CD4-positive, alpha-beta T cell treated with Interleukin-4 for 1 hour (primary cell): ENCODE data around the gene CLMP.
"Not testable (repeated sequence)": the region's sequence is repeated elsewhere in the genome, so short reads cannot be mapped to it uniquely, and the experiment has no call there.

Experiments used
- DNase-seq, 2 donors: peaks; one replicate each; pipeline ENCODE4 v3.0.0-alpha.2; 2020 to 2022

The CLMP gene

GRCh38 chr11:123132034-123132766 is 62.8 kb downstream of the CLMP start:
- not testable (repeated sequence) for DNase-seq

- DNase-seq: no peak
Measured at GRCh38 chr11:123129920-123130319, 65.1 kb downstream of the CLMP start.

GRCh38 chr11:123125169-123125568 is 69.9 kb downstream of the CLMP start:
- DNase-seq: no peak

GRCh38 chr11:123122852-123123251 is 72.2 kb downstream of the CLMP start:
- no peak for DNase-seq

DNA sequence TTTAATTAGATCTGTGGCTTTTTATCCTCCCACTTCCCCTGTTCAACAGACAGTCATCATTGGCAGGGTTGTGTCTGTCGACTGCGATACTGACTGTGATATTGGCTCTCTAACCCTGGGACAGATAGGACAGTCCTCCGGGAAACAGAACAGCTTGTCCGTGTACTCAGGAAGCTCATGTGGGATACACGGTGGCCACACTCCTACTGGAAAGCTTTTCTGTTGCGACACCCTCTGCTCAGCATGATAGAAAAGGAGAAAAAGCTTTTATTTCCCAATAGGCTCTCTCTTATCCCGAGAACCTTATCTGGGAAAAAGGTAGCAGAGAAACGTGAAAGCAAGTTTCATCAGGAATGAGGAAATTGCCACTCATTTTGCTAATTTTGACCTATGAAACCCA is 72.7 kb downstream of the CLMP start:
- DNase-seq: no peak

DNA sequence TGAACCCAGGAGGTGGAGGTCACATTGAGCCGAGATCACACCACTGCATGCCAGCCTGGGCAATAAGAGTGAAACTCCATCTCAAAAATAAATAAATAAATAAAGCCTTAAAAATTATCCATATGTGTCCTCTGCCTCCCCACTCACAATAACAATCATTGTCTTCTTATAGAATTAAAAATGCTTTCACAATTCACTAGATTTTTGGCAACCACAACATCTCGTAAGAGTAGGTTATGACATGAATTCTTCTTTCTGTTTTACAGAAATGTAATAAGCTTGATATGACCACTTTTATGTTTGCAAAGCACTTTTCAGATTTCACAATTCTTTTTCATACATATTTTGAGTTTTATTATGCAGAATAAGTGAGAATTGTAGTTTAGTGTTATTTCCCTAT is 78.6 kb downstream of the CLMP start:
- no peak for DNase-seq

GRCh38 chr11:123111465-123111864 is 83.6 kb downstream of the CLMP start:
- peak in 1 of 2 donors; percentile 71 for DNase-seq

DNA sequence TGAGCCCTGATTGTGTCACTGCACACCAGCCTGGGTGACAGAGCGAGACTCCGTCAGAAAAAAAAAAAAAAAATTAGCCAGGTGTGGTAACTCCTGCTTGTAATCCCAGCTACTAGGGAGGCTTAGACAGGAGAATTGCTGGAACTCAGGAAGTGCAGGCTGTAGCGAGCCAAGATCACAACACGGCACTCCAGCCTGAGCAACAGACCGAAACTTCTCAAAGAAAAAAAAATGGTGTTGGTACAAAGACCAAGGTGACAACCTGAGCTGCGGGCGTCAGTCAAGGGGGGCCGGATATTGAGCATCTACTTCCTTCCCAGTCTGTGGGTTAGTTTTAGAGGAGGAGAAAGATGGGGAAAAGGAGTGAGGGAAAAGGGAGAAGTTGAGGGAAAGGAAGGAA is 84.7 kb downstream of the CLMP start:
- peak in 1 of 2 donors; percentile 2 for DNase-seq

DNA sequence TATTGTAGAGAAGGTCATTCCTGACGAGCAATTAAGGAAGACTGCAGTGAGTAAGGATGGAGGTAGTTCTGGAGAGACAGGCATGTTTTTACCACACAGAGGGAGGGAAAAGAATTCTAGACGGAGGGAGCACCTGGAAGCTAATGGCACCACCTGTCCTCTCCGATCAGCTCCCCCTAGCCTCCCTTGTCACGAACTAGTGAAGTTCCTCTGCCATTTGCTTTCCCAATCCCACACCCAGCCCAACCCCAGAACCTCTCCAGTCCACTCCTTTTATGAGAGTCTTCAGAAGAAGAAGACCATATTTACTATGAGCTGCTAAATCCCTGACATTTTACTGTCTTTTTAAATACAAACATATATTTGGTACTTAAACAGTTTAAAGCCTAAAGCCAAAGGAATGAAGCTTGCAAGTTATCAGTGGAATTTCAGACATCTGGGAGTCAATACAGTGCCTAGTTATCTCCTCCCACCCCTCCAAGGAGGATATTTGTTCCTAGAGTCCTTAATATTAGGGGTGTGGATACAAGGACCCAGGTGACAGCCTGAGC is 87.0 kb downstream of the CLMP start:
- DNase-seq: no peak

DNA sequence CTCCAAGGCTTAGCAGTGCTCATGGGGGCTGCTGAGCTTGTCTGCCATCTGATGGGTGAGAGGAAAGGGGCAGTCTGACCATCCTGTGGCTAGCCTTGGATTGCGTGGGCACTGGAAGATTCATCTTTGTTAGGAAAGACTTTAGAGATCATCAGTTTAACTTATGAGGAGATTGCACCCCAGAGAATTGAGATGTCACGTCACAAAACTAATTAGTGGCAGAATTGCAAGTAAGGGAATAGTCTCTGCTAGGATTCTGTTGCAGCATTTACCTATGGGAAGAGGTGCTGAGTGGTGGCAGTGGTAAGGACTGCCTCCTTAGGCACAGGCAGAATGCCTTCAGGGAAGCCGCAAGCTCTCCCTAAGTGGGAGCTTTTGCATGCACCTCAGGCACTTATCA is 90.4 kb downstream of the CLMP start:
- DNase-seq: no peak

GRCh38 chr11:123103326-123103980 is 91.6 kb downstream of the CLMP start:
- peak; percentile 38 to 73 for DNase-seq

GRCh38 chr11:123100379-123101085 is 94.5 kb downstream of the CLMP start:
- no peak for DNase-seq

DNA sequence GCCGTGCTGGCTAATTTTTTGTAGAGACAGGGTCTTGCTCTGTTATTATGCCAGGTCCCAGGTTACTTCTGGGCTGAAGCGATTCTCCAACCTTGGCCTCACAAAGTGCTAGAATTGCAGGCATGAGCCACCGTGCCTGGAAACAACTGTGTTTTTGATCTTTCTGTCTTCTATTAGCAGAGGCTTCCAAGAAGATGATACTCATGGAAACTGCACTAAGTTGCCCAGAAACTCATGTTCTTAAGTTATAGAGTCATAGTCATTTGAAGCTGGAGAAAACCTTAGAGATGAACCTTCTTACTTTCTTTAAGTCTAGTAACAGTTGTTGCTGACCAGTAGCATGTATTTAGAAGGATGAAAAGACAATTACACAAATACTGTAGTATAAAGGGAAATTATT is 96.1 kb downstream of the CLMP start:
- DNase-seq: no peak

DNA sequence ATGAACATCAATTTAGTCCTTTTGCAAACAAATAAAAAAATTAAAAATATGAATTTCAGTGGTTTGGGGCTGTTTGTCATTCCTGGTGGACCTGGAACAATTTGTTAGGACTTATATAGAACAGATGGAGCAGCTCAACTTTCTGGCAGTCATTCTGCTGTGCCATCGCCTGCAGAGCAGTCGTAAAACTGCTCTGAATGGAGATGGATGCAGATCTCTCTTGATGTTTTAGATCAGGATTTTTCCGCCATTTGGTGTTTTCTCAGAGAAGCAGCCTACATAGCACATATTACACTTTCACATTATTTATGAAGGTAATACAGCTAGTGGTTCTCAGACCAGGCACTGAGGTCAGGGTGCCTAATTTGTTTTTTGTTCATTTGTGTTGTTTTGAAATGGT is 101.3 kb downstream of the CLMP start:
- no peak for DNase-seq

GRCh38 chr11:123091506-123091905 is 103.5 kb downstream of the CLMP start:
- no peak for DNase-seq

GRCh38 chr11:123090168-123090567 is 104.9 kb downstream of the CLMP start:
- not testable (repeated sequence) for DNase-seq

DNA sequence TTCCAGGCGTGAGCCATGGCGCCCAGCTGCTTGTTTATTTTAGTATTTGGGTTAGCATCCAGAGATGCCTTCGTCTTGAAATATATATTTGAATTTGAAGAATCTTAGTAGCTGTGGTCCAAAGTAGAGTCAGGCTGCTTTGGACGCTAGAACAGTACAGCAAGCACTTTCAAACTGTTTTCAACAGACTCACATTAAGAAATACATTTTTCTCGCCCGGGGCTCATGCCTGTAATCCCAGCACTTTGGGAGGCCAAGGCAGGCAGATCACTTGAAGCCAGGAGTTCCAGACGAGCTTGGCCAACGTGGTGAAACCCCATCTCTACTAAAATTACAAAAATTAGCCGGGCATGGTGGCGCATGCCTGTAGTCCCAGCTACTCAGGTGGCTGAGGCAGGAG is 106.2 kb downstream of the CLMP start:
- DNase-seq: not testable (repeated sequence)

DNA sequence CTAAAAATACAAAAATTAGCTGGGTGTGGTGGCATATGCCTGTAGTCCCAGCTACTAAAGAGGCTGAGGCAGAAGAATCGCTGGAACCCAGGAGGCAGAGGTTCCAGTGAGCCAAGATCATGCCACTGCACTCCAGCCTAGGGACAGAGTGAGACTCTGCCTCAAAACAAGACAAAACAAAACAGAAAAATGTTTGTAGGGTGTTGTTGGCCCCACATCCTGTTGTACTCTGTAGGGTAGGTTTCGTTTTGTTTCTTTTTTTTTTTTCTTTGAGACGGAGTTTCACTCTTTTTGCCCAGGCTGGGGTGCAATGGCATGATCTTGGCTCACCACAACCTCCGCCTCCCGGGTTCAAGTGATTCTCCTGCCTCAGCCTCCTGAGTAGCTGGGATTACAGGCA is 107.4 kb downstream of the CLMP start:
- DNase-seq: peak; percentile 46 to 74

DNA sequence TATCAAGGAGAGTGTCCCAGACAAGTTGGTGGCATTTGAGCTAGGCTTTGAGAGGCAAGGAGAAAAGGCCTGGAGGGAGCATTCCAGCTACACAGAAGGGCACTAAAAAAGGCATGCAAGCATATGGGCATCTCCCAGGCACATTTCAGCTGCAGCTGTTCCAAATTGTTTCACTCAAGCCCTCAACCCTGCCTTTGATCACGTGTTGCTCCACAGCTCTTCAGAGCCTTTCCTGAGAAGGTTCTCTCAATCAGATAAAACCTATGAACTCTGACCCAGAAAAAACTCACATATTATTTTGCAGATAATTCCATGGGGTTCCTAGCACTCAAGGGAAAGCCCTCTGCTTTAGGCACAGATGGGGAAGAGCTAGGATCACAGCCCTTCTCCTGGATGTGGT is 108.7 kb downstream of the CLMP start:
- DNase-seq: peak in 1 of 2 donors; percentile 43

- no peak for DNase-seq
Measured at GRCh38 chr11:123085497-123085896, 109.6 kb downstream of the CLMP start.

GRCh38 chr11:123084454-123084853 is 110.6 kb downstream of the CLMP start:
- no peak for DNase-seq

DNA sequence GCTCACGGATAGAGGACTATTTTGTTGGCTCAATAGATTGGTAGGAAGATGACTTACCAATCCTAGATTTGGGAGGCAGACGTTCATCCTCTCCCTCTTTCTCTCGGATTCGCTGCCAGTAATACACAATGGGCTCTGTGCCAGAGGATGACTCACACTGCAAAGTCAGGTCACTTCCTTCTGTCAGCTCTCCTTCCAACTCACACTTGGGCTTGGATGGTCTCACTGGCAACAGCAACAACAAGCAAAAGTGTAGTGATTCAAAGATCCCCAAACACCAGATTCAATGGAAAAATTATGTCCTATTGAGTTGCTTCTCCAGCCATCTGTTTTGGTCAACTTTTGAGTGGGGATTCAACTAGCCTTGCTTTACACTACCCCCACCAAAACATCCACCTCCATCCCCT is 111.4 kb downstream of the CLMP start:
- DNase-seq: peak; percentile 85 to 88

DNA sequence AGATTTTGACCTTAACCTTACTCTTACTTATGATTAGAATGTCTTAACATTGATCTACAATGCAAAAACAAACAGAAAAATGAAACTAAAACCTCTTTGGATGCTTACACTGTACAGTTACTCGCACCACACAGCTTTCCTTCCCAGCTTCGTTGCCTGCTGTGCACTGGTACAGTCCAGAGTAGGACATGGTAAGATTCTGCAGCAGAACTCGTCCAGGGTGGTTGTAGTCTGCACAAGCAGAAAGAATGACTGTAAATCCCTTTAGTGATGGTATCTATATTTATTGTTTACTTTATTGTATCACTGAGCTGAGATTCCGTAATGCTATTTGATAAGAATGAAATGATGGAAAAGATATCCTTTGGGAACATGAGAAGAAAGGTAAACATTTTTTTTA is 112.1 kb downstream of the CLMP start:
- peak in 1 of 2 donors; percentile 32 for DNase-seq

- no peak for DNase-seq
Measured at GRCh38 chr11:123080015-123080414, 115.0 kb downstream of the CLMP start.
